GM12874 (cell line): Measurements from ENCODE around the gene PIP5K1C.

Experiments used
- TF ChIP-seq, protein P1 (sequence below): IDR thresholded peaks from 2 replicates; pipeline ENCODE4 v1.5.1; 2011; ENCODE audit warnings: low read depth, mild to moderate bottlenecking, control low read depth, low read length, moderate library complexity; ENCODE audit not compliant: insufficient read depth

Gene PIP5K1C

DNA sequence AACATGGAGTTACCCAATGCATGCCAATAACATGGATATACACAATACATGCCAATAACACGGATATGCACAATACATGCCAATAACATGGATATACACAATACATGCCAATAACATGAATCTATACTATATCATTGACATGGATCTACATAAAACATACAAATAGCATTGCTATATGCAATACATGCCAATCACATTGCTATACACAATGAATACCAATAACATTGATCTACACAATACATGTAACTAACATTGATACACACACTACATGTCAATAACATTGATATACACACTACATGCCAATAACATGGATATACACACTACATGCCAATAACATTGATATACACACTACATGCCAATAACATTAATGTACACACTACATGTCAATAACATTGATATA lies 932 bp upstream of the PIP5K1C start:
- TF ChIP-seq, protein P1, sequence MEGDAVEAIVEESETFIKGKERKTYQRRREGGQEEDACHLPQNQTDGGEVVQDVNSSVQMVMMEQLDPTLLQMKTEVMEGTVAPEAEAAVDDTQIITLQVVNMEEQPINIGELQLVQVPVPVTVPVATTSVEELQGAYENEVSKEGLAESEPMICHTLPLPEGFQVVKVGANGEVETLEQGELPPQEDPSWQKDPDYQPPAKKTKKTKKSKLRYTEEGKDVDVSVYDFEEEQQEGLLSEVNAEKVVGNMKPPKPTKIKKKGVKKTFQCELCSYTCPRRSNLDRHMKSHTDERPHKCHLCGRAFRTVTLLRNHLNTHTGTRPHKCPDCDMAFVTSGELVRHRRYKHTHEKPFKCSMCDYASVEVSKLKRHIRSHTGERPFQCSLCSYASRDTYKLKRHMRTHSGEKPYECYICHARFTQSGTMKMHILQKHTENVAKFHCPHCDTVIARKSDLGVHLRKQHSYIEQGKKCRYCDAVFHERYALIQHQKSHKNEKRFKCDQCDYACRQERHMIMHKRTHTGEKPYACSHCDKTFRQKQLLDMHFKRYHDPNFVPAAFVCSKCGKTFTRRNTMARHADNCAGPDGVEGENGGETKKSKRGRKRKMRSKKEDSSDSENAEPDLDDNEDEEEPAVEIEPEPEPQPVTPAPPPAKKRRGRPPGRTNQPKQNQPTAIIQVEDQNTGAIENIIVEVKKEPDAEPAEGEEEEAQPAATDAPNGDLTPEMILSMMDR: no peak

DNA sequence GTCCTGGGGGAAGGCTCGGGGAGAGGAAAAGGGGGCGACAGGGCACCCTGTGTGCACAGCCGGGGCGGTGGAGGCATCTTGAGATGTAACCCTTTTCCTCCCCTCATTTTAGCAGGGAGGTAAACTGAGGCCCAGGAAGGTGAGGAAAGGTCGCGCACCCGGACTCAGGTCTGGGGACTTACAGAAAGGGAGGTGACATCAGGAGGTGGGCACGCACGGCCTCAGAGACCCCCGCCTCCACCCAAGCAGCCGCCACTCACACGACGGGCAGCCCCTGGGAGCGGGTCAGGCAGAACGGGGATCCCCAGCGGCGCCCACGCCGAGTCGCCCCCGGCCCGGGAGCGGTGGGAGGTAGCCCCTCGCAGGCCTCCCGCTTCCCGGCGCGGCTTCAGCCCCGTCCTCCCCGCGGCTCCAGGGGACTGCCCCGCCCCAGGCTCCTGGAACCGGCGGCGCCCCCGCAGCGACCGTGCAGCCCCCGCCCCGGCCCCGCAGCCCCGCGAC lies 477 bp downstream of the PIP5K1C start:
- TF ChIP-seq, protein P1: no peak

- TF ChIP-seq, protein P1: no peak
Observed at GRCh38 chr19:3698974-3699740, 1.1 kb downstream of the PIP5K1C start.

GRCh38 chr19:3698386-3698950 lies 1.8 kb downstream of the PIP5K1C start:
- TF ChIP-seq, protein P1: no peak

DNA sequence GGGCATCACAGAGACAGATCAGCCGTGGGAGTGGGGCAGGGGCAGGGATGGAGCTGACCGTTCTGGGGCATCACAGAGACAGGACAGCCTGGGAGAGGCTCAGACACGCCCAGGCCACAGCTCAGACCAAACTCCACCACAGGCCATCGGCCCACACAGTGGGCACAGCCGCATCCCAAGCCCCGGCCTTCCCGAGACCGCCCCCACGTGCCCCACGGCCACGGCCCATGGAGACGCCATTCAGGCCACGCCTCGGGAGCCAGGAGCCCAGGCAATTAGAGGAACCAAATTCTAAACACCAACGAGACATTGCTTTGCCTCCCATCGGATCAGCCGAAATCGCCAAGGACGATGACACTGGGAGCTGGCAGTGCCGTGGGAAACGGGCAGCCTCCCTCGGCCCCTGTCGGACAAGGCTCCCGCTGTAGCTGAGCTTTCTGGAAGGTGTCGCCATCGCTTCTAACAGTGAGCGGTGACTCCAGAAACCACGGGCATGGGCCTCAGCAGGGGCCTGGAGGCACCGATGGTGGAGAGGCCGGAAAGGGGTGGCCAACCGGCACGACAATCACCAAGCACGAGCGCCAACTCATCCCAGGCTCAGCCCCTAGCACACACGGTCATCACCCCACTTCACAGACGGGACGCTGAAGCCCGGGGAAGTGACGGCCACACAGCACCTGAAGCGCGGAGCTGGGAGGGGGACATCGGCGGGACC lies 2.4 kb downstream of the PIP5K1C start:
- TF ChIP-seq, protein P1: no peak

- TF ChIP-seq, protein P1: no peak
Observed at GRCh38 chr19:3697094-3697493, 3.2 kb downstream of the PIP5K1C start.

GRCh38 chr19:3696660-3696995 lies 3.6 kb downstream of the PIP5K1C start:
- TF ChIP-seq, protein P1: no peak
